WTC11 (cell line): ENCODE results near the gene ZBTB24. TPM values are rescaled to one million over a fixed set of nuclear protein-coding genes. Genes with fewer than 3 reads are reported as not detected.

Source experiments
- CREB1 ChIP-seq: sonication (generic); formaldehyde crosslinking; IDR thresholded peaks from 2 replicates; pipeline ENCODE4 v1.8.0; 2023; ENCODE audit warnings: mild to moderate bottlenecking, missing genetic modification reagents
- ETV6 ChIP-seq: sonication (generic); formaldehyde crosslinking; IDR thresholded peaks from 2 replicates; pipeline ENCODE4 v1.8.1; 2022; ENCODE audit warnings: mild to moderate bottlenecking, missing genetic modification reagents
- FOXK1 ChIP-seq: sonication (generic); formaldehyde crosslinking; IDR thresholded peaks from 2 replicates; pipeline ENCODE4 v1.8.0; 2022; ENCODE audit warnings: mild to moderate bottlenecking, moderate library complexity, missing genetic modification reagents
- FOXP1 ChIP-seq: sonication (generic); formaldehyde crosslinking; IDR thresholded peaks from 2 replicates; pipeline ENCODE4 v1.8.0; 2022; ENCODE audit warnings: missing genetic modification reagents, mild to moderate bottlenecking, moderate library complexity, borderline replicate concordance
- GABPB1 ChIP-seq: sonication (generic); formaldehyde crosslinking; IDR thresholded peaks from 2 replicates; pipeline ENCODE4 v1.8.1; 2023; ENCODE audit warnings: mild to moderate bottlenecking, missing genetic modification reagents
- MYBL2 ChIP-seq: sonication (generic); formaldehyde crosslinking; IDR thresholded peaks from 2 replicates; pipeline ENCODE4 v1.8.1; 2023; ENCODE audit warnings: mild to moderate bottlenecking, moderate library complexity, missing genetic modification reagents
- NFATC4 ChIP-seq: fragments of 250-450 bp; sonication (Bioruptor Pico); IDR thresholded peaks from 2 replicates; pipeline ENCODE4 v1.9.0; 2021; ENCODE audit warnings: mild to moderate bottlenecking
- SP1 ChIP-seq: sonication (generic); formaldehyde crosslinking; conservative IDR thresholded peaks from 2 replicates; pipeline ENCODE4 v1.8.1; 2022; ENCODE audit warnings: missing genetic modification reagents
- TEAD1 ChIP-seq: sonication (generic); formaldehyde crosslinking; IDR thresholded peaks from 2 replicates; pipeline ENCODE4 v1.8.0; 2022; ENCODE audit warnings: mild to moderate bottlenecking, missing genetic modification reagents
- ZBTB21 ChIP-seq: sonication (generic); formaldehyde crosslinking; IDR thresholded peaks from 2 replicates; pipeline ENCODE4 v1.8.1; 2023; ENCODE audit warnings: mild to moderate bottlenecking, missing genetic modification reagents, borderline replicate concordance
- ZNF232 ChIP-seq: sonication (generic); formaldehyde crosslinking; IDR thresholded peaks from 2 replicates; pipeline ENCODE4 v1.8.0; 2022; ENCODE audit warnings: mild to moderate bottlenecking, missing genetic modification reagents
- ZNF317 ChIP-seq: sonication (generic); formaldehyde crosslinking; IDR thresholded peaks from 2 replicates; pipeline ENCODE4 v1.8.1; 2023; ENCODE audit warnings: low read depth, mild to moderate bottlenecking, moderate library complexity, missing genetic modification reagents, borderline replicate concordance
- total RNA-seq: library from RNA; stranded (reverse); gene quantifications from 3 replicates; pipeline ENCODE4 v1.2.3, GENCODE V29; 2021
- TF ChIP-seq, protein P1 (sequence below): sonication (generic); formaldehyde crosslinking; IDR thresholded peaks from 2 replicates; pipeline ENCODE4 v1.8.0; 2023; ENCODE audit warnings: missing genetic modification reagents, mild to moderate bottlenecking, borderline replicate concordance
- TF ChIP-seq, protein P2 (sequence below): sonication (generic); formaldehyde crosslinking; IDR thresholded peaks from 2 replicates; pipeline ENCODE4 v1.8.1; 2022; ENCODE audit warnings: missing genetic modification reagents, borderline replicate concordance
- TF ChIP-seq, protein P3 (sequence below): sonication (generic); formaldehyde crosslinking; IDR thresholded peaks from 2 replicates; pipeline ENCODE4 v1.8.0; 2022; ENCODE audit warnings: mild to moderate bottlenecking, missing genetic modification reagents
- TF ChIP-seq, protein P4 (sequence below): fragments of 250-450 bp; sonication (Bioruptor Pico); IDR thresholded peaks from 2 replicates; pipeline ENCODE4 v2.1.2; 2022; ENCODE audit warnings: mild to moderate bottlenecking, moderate library complexity
- TF ChIP-seq, protein P5 (sequence below): sonication (generic); formaldehyde crosslinking; IDR thresholded peaks from 2 replicates; pipeline ENCODE4 v1.8.1; 2023; ENCODE audit warnings: mild to moderate bottlenecking, moderate library complexity, missing genetic modification reagents
- TF ChIP-seq, protein P6 (sequence below): sonication (generic); formaldehyde crosslinking; IDR thresholded peaks from 2 replicates; pipeline ENCODE4 v1.8.0; 2022; ENCODE audit warnings: mild to moderate bottlenecking, missing genetic modification reagents
- TF ChIP-seq, protein P7 (sequence below): sonication (generic); formaldehyde crosslinking; IDR thresholded peaks from 2 replicates; pipeline ENCODE4 v1.8.1; 2022; ENCODE audit warnings: low read depth, missing genetic modification reagents, borderline replicate concordance
- TF ChIP-seq, protein P8 (sequence below): fragments of 200-600 bp; IDR thresholded peaks from 2 replicates; pipeline ENCODE4 v1.8.0; 2022; ENCODE audit warnings: antibody characterized with exemption
- TF ChIP-seq, protein P9 (sequence below): fragments of 250-450 bp; sonication (Bioruptor Pico); conservative IDR thresholded peaks from 2 replicates; pipeline ENCODE4 v1.9.0; 2021; ENCODE audit warnings: mild to moderate bottlenecking

The ZBTB24 gene
- total RNA-seq, 1 experiment from 2014 or later = 14.7 TPM

DNA sequence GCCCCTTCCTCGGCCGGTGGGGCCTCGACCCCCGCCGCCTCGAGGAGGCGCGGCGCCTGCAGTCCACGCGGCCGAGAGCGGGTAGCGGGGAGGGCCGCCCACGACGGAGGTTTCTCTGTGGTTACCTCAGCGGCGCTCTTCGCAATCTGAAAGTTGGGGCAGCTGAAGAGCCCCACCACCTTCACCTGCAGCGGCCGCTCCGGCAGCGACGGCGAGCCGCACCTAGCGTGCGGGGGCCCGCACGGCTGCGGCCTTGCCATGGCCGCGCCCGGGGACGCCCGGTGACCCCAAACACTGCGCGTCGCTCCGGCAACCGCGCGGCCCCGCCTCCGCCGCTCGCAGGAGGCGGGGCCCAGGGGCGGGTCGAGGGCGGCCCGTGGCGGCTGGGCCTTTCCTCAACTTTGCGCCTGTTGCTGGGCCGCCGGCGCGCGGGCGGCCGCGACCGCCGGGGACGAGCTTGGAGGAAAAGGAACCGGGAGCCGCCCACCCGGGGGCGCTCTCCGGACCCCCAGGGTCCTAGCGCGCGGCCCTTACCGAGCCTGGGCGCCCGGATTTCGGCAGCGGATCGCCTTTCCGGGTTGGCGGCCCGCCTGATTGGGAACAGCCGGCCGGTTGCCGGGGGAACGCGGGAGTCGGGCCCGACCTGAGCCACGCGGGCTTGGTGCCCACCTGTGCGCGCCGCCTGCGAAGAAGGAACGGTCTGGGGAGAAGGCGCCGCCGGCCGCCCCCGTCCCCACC is 42.5 kb downstream of the ZBTB24 start, which contains the start of the genes PPIL6 and SMPD2 (continued):
- TF ChIP-seq, protein P1, sequence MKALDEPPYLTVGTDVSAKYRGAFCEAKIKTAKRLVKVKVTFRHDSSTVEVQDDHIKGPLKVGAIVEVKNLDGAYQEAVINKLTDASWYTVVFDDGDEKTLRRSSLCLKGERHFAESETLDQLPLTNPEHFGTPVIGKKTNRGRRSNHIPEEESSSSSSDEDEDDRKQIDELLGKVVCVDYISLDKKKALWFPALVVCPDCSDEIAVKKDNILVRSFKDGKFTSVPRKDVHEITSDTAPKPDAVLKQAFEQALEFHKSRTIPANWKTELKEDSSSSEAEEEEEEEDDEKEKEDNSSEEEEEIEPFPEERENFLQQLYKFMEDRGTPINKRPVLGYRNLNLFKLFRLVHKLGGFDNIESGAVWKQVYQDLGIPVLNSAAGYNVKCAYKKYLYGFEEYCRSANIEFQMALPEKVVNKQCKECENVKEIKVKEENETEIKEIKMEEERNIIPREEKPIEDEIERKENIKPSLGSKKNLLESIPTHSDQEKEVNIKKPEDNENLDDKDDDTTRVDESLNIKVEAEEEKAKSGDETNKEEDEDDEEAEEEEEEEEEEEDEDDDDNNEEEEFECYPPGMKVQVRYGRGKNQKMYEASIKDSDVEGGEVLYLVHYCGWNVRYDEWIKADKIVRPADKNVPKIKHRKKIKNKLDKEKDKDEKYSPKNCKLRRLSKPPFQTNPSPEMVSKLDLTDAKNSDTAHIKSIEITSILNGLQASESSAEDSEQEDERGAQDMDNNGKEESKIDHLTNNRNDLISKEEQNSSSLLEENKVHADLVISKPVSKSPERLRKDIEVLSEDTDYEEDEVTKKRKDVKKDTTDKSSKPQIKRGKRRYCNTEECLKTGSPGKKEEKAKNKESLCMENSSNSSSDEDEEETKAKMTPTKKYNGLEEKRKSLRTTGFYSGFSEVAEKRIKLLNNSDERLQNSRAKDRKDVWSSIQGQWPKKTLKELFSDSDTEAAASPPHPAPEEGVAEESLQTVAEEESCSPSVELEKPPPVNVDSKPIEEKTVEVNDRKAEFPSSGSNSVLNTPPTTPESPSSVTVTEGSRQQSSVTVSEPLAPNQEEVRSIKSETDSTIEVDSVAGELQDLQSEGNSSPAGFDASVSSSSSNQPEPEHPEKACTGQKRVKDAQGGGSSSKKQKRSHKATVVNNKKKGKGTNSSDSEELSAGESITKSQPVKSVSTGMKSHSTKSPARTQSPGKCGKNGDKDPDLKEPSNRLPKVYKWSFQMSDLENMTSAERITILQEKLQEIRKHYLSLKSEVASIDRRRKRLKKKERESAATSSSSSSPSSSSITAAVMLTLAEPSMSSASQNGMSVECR (CRISPR knock-in tag) = peak; percentile 22
- TF ChIP-seq MYBL2 (CRISPR knock-in tag) (0 out of 2 replicates have a peak, but pooled peaks have one; percentile 74), CREB1 (no peak), ZNF317 (CRISPR knock-in tag) (peak; percentile 20; the same call in 1 of the 2 replicates), FOXP1 (CRISPR knock-in tag) (peak; percentile 39; the same call in 1 of the 2 replicates), ZBTB21 (CRISPR knock-in tag) (0 out of 2 replicates have a peak, but pooled peaks have one; percentile 38), ETV6 (CRISPR knock-in tag) (no peak), NFATC4 (CRISPR knock-in tag) (no peak), ZNF232 (CRISPR knock-in tag) (peak; percentile 43; the same call in 1 of the 2 replicates), FOXK1 (CRISPR knock-in tag) (no peak), TEAD1 (CRISPR knock-in tag) (peak; percentile 34; the same call in 1 of the 2 replicates), SP1 (peak; percentile 64), GABPB1 (0 out of 2 replicates have a peak, but pooled peaks have one; percentile 6)
- TF ChIP-seq, protein P2, sequence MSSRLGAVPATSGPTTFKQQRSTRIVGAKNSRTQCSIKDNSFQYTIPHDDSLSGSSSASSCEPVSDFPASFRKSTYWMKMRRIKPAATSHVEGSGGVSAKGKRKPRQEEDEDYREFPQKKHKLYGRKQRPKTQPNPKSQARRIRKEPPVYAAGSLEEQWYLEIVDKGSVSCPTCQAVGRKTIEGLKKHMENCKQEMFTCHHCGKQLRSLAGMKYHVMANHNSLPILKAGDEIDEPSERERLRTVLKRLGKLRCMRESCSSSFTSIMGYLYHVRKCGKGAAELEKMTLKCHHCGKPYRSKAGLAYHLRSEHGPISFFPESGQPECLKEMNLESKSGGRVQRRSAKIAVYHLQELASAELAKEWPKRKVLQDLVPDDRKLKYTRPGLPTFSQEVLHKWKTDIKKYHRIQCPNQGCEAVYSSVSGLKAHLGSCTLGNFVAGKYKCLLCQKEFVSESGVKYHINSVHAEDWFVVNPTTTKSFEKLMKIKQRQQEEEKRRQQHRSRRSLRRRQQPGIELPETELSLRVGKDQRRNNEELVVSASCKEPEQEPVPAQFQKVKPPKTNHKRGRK (CRISPR knock-in tag) = no peak
- TF ChIP-seq, protein P3, sequence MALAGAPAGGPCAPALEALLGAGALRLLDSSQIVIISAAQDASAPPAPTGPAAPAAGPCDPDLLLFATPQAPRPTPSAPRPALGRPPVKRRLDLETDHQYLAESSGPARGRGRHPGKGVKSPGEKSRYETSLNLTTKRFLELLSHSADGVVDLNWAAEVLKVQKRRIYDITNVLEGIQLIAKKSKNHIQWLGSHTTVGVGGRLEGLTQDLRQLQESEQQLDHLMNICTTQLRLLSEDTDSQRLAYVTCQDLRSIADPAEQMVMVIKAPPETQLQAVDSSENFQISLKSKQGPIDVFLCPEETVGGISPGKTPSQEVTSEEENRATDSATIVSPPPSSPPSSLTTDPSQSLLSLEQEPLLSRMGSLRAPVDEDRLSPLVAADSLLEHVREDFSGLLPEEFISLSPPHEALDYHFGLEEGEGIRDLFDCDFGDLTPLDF (CRISPR knock-in tag) = no peak
- TF ChIP-seq, protein P4, sequence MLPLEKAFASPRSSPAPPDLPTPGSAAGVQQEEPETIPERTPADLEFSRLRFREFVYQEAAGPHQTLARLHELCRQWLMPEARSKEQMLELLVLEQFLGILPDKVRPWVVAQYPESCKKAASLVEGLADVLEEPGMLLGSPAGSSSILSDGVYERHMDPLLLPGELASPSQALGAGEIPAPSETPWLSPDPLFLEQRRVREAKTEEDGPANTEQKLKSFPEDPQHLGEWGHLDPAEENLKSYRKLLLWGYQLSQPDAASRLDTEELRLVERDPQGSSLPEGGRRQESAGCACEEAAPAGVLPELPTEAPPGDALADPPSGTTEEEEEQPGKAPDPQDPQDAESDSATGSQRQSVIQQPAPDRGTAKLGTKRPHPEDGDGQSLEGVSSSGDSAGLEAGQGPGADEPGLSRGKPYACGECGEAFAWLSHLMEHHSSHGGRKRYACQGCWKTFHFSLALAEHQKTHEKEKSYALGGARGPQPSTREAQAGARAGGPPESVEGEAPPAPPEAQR (CRISPR knock-in tag) = no peak
- TF ChIP-seq, protein P5, sequence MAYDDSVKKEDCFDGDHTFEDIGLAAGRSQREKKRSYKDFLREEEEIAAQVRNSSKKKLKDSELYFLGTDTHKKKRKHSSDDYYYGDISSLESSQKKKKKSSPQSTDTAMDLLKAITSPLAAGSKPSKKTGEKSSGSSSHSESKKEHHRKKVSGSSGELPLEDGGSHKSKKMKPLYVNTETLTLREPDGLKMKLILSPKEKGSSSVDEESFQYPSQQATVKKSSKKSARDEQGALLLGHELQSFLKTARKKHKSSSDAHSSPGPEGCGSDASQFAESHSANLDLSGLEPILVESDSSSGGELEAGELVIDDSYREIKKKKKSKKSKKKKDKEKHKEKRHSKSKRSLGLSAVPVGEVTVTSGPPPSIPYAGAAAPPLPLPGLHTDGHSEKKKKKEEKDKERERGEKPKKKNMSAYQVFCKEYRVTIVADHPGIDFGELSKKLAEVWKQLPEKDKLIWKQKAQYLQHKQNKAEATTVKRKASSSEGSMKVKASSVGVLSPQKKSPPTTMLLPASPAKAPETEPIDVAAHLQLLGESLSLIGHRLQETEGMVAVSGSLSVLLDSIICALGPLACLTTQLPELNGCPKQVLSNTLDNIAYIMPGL (CRISPR knock-in tag) = peak; percentile 94
- TF ChIP-seq, protein P6, sequence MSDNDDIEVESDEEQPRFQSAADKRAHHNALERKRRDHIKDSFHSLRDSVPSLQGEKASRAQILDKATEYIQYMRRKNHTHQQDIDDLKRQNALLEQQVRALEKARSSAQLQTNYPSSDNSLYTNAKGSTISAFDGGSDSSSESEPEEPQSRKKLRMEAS (CRISPR knock-in tag) = peak; percentile 50; the same call in 1 of the 2 replicates
- TF ChIP-seq, protein P7, sequence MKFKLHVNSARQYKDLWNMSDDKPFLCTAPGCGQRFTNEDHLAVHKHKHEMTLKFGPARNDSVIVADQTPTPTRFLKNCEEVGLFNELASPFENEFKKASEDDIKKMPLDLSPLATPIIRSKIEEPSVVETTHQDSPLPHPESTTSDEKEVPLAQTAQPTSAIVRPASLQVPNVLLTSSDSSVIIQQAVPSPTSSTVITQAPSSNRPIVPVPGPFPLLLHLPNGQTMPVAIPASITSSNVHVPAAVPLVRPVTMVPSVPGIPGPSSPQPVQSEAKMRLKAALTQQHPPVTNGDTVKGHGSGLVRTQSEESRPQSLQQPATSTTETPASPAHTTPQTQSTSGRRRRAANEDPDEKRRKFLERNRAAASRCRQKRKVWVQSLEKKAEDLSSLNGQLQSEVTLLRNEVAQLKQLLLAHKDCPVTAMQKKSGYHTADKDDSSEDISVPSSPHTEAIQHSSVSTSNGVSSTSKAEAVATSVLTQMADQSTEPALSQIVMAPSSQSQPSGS (CRISPR knock-in tag) = no peak
- TF ChIP-seq, protein P8, sequence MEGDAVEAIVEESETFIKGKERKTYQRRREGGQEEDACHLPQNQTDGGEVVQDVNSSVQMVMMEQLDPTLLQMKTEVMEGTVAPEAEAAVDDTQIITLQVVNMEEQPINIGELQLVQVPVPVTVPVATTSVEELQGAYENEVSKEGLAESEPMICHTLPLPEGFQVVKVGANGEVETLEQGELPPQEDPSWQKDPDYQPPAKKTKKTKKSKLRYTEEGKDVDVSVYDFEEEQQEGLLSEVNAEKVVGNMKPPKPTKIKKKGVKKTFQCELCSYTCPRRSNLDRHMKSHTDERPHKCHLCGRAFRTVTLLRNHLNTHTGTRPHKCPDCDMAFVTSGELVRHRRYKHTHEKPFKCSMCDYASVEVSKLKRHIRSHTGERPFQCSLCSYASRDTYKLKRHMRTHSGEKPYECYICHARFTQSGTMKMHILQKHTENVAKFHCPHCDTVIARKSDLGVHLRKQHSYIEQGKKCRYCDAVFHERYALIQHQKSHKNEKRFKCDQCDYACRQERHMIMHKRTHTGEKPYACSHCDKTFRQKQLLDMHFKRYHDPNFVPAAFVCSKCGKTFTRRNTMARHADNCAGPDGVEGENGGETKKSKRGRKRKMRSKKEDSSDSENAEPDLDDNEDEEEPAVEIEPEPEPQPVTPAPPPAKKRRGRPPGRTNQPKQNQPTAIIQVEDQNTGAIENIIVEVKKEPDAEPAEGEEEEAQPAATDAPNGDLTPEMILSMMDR = peak; percentile 40; the same call in 1 of the 2 replicates
- TF ChIP-seq, protein P9, sequence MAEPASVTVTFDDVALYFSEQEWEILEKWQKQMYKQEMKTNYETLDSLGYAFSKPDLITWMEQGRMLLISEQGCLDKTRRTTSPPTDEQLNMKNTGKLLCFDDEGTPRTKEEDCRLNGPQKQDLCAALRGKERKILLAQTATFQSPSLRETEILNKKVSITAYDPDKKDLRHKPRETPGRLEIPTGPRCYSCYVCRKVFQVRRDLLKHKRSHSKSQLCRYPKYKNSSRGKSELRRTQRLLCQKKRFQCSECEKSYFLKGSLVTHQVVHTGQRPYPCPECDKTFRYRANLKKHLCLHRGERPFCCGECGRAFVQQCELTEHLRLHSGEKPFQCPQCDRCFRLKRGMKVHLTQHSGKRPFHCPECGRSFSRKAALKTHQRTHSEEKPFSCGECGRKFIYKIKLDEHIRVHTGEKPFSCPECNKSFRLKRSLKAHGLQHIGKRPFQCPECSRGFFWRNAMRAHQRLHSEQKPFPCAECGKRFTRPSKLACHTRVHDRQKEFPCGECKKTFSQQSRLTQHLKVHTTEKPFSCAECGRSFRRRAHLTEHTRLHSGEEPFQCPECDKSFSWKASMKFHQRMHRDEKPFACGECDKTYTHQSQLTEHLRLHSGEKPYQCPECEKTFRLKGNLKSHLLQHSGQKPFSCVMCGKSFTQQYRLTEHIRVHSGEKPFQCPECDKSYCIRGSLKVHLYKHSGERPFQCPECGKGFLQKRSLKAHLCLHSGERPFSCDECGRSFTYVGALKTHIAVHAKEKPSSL = no peak
